Measurements from ENCODE around the gene RHCG. TPM values are rescaled to one million over a fixed set of nuclear protein-coding genes. Genes with fewer than 3 reads are reported as not detected.

The RHCG gene
- total RNA-seq, 1 donor: not detected

DNA sequence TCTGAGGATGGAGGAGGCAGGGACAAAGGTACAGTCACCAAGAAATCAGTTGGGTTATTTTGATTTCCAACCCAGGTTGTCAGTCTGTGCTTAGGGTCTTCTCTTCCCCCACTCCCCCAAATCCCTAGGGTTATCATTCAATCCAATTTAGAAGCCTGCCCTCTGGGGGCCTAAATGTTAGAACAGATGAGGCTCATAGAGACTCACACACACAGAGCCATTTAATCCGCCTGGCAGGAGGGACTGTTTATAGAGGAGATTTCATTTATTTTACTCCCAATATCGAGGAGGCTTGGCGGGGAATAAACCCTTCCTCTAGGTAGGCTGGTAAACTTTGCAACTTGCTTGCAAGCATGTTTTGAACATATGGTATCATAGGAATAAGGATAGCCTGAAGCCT is 52.8 kb downstream of the RHCG start:
- Histone ChIP-seq H3K4me2 (ENCODE audit: insufficient read depth, low read length) (no peak overlapping the region), H2AFZ (ENCODE audit: low read length) (no peak overlapping the region), H3K4me3 (ENCODE audit: insufficient read depth, low read length) (no peak overlapping the region), H4K20me1 (ENCODE audit: insufficient read depth, low read length) (peaks cover under 1% of the 10 kb centered on the region), H3K27me3 (ENCODE audit: insufficient read depth, low read length) (peaks cover 62% of the 10 kb centered on the region), H3K4me1 (ENCODE audit: insufficient read depth, low read length) (no peaks in the 10 kb centered on the region), H3K36me3 (ENCODE audit: insufficient read depth, low read length) (no peaks in the 10 kb centered on the region), H3K79me2 (ENCODE audit: insufficient read depth, low read length) (no peaks in the 10 kb centered on the region), H3K9me3 (ENCODE audit: low read depth, low read length) (no peaks in the 10 kb centered on the region), H3K27ac (ENCODE audit: low read depth, low read length) (no peak overlapping the region)
- TF ChIP-seq, protein P1, sequence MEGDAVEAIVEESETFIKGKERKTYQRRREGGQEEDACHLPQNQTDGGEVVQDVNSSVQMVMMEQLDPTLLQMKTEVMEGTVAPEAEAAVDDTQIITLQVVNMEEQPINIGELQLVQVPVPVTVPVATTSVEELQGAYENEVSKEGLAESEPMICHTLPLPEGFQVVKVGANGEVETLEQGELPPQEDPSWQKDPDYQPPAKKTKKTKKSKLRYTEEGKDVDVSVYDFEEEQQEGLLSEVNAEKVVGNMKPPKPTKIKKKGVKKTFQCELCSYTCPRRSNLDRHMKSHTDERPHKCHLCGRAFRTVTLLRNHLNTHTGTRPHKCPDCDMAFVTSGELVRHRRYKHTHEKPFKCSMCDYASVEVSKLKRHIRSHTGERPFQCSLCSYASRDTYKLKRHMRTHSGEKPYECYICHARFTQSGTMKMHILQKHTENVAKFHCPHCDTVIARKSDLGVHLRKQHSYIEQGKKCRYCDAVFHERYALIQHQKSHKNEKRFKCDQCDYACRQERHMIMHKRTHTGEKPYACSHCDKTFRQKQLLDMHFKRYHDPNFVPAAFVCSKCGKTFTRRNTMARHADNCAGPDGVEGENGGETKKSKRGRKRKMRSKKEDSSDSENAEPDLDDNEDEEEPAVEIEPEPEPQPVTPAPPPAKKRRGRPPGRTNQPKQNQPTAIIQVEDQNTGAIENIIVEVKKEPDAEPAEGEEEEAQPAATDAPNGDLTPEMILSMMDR (IDR thresholded peaks at IDR 0.05; ENCODE audit: extremely low read depth, low read depth, low read length): no peak
- DNase-seq (ENCODE audit: insufficient read length, low spot score, missing footprints): no peak

DNA sequence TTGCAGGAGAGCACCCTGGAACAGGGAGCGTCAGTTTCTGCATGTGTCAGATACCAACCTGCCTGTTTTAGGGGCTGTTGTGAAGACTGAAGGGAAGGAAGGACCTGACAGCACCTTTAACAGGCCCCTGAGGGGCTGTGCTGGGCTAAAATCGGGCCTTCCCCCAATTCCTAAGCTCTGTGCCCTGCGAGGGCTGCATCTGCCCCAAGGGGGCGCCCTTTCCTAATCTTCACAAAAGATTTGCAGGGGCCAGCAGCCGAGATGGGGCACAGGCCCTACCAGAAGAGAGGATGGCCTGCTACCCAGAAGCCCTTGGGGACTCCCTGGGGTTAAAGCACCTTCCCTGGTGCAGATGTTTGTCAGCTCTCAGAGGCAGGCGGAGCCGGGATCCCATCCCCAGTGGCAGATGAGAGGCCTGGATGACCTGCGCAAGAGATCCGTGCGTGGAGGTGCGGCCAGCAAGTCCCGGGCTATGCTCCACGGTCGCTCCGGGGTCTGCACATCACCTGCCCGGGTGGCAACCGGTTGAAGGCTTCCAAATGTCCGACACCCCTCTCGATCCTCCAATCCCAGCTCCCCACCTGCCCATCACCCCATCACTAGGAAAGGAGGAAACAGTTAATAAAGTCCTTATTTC is 53.6 kb downstream of the RHCG start:
- H3K27ac ChIP-seq (ENCODE audit: low read depth, low read length): no peak overlapping the region
- no peaks in the 10 kb centered on the region for H3K36me3 ChIP-seq (ENCODE audit: insufficient read depth, low read length)
- H3K79me2 ChIP-seq (ENCODE audit: insufficient read depth, low read length): no peaks in the 10 kb centered on the region
- no peaks in the 10 kb centered on the region for H4K20me1 ChIP-seq (ENCODE audit: insufficient read depth, low read length)
- DNase-seq (ENCODE audit: insufficient read length, low spot score, missing footprints): peak; percentile 96
- no peaks in the 10 kb centered on the region for H3K4me1 ChIP-seq (ENCODE audit: insufficient read depth, low read length)
- H2AFZ ChIP-seq (ENCODE audit: low read length): no peak overlapping the region
- peaks cover 62% of the 10 kb centered on the region for H3K27me3 ChIP-seq (ENCODE audit: insufficient read depth, low read length)
- no peak overlapping the region for H3K4me2 ChIP-seq (ENCODE audit: insufficient read depth, low read length)
- TF ChIP-seq, protein P1 (IDR thresholded peaks at IDR 0.05; ENCODE audit: extremely low read depth, low read depth, low read length): peak; percentile 80
- H3K4me3 ChIP-seq (ENCODE audit: insufficient read depth, low read length): no peak overlapping the region
- H3K9me3 ChIP-seq (ENCODE audit: low read depth, low read length): no peaks in the 10 kb centered on the region

DNA sequence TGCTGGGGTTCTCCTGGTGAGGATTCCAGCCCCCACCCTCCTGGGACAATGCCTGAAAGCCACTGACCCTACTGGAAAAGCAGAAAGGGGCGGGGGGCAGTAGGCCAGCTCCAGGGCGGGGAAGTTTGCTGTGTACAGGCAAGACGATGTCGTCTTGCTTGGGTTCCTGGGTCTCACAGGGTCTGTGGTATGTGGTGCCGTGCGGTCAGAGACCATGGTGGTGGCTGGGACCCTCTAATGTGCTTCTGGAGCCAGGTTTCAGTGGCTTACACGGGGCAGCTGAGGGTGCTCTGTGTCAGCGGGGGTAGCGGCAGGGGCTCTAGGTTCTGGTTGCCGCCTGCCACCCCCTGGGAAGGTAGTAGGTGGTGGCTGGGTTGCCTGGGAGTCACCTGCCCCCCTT is 54.2 kb downstream of the RHCG start:
- no peak overlapping the region for H3K27ac ChIP-seq (ENCODE audit: low read depth, low read length)
- no peaks in the 10 kb centered on the region for H3K79me2 ChIP-seq (ENCODE audit: insufficient read depth, low read length)
- H3K36me3 ChIP-seq (ENCODE audit: insufficient read depth, low read length): no peaks in the 10 kb centered on the region
- DNase-seq (ENCODE audit: insufficient read length, low spot score, missing footprints): no peak
- no peak overlapping the region for H3K4me3 ChIP-seq (ENCODE audit: insufficient read depth, low read length)
- H3K27me3 ChIP-seq (ENCODE audit: insufficient read depth, low read length): peaks cover 62% of the 10 kb centered on the region
- TF ChIP-seq, protein P1 (IDR thresholded peaks at IDR 0.05; ENCODE audit: extremely low read depth, low read depth, low read length): no peak
- H3K4me1 ChIP-seq (ENCODE audit: insufficient read depth, low read length): no peaks in the 10 kb centered on the region
- H3K4me2 ChIP-seq (ENCODE audit: insufficient read depth, low read length): no peak overlapping the region
- no peak overlapping the region for H2AFZ ChIP-seq (ENCODE audit: low read length)
- H3K9me3 ChIP-seq (ENCODE audit: low read depth, low read length): no peaks in the 10 kb centered on the region
- no peaks in the 10 kb centered on the region for H4K20me1 ChIP-seq (ENCODE audit: insufficient read depth, low read length)

DNA sequence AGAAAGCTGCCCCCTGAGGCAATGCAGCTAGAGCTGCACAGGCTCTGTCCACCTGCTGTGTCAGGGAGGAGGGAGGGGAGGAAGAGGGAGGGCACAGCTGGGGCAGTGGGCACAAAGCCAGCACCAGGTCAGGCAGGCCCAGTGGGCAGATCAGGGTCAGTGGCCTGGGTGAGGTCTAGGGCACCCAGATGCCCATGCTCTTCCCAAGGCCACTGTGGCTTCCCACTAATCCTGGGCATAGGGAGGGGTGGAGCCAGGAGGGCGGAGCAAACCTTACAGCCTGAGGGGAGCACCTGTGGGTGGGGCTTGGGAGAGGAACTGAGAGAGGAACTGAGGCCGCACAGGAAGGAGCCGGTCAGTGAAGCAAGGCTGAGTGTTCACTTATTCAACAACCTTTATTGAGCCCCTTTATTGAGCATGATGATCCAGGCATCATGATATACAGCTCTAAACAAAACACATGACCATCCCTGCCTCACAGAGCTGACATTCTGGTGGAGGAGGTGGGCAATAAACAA is 55.0 kb downstream of the RHCG start:
- DNase-seq (ENCODE audit: insufficient read length, low spot score, missing footprints): no peak
- Histone ChIP-seq H3K4me2 (ENCODE audit: insufficient read depth, low read length) (no peak overlapping the region), H3K27me3 (ENCODE audit: insufficient read depth, low read length) (peaks cover 67% of the 10 kb centered on the region), H4K20me1 (ENCODE audit: insufficient read depth, low read length) (no peaks in the 10 kb centered on the region), H3K9me3 (ENCODE audit: low read depth, low read length) (no peaks in the 10 kb centered on the region), H3K4me3 (ENCODE audit: insufficient read depth, low read length) (no peak overlapping the region), H3K36me3 (ENCODE audit: insufficient read depth, low read length) (no peaks in the 10 kb centered on the region), H3K79me2 (ENCODE audit: insufficient read depth, low read length) (no peaks in the 10 kb centered on the region), H3K4me1 (ENCODE audit: insufficient read depth, low read length) (no peaks in the 10 kb centered on the region), H2AFZ (ENCODE audit: low read length) (no peak overlapping the region), H3K27ac (ENCODE audit: low read depth, low read length) (no peak overlapping the region)
- TF ChIP-seq, protein P1 (IDR thresholded peaks at IDR 0.05; ENCODE audit: extremely low read depth, low read depth, low read length): no peak

Data from osteoblast (primary cell).